MCF 10A (cell line): ENCODE data around the gene RNF150. TPM values are rescaled to one million over a fixed set of nuclear protein-coding genes. Genes with fewer than 3 reads are reported as not detected.
"Not testable (repeated sequence)": the region's sequence is repeated elsewhere in the genome, so short reads cannot be mapped to it uniquely, and the experiment has no call there.

Experiments
- BruUV-seq: library from RNA; stranded (reverse); fragments of 400-500 nt; replicated peaks from 2 replicates; lab custom pipeline; 2021; lab: Mats Ljungman, UMichigan
- CTCF ChIA-PET: fragments of 300-600 bp; sonication (Branson Sonifier 250); formaldehyde crosslinking; extraction: SDS; loops from one replicate; lab custom pipeline; 2021; ENCODE audit warnings: antibody characterized with exemption, inconsistent platforms; lab: Yijun Ruan, JAX
- POLR2A ChIA-PET: fragments of 300-600, 350-650 bp; sonication (Branson Sonifier 250); formaldehyde crosslinking; extraction: SDS; loops from one replicate; lab custom pipeline; 2020; ENCODE audit warnings: antibody characterized with exemption, inconsistent platforms; lab: Yijun Ruan, JAX
- DNase-seq: peaks from one replicate; pipeline ENCODE4 v3.0.0-alpha.2; 2018; ENCODE audit not compliant: unreplicated experiment
- H3K27ac Mint-ChIP-seq: one replicate; pipeline ENCODE4 v1.8.0; 2022; ENCODE audit warnings: mild to moderate bottlenecking, low read depth, mixed read lengths; ENCODE audit not compliant: unreplicated experiment
- H3K27me3 Mint-ChIP-seq: one replicate; pipeline ENCODE4 v1.8.0; 2022; ENCODE audit warnings: mixed read lengths; ENCODE audit not compliant: insufficient read depth, unreplicated experiment
- H3K36me3 Mint-ChIP-seq: one replicate; pipeline ENCODE4 v1.8.0; 2022; ENCODE audit warnings: mild to moderate bottlenecking, moderate library complexity, mixed read lengths; ENCODE audit not compliant: insufficient read depth, unreplicated experiment
- H3K4me1 Mint-ChIP-seq: one replicate; pipeline ENCODE4 v1.8.0; 2022; ENCODE audit warnings: mixed read lengths; ENCODE audit not compliant: insufficient read depth, unreplicated experiment
- H3K4me3 Mint-ChIP-seq: one replicate; pipeline ENCODE4 v1.8.0; 2022; ENCODE audit warnings: mild to moderate bottlenecking, moderate library complexity, mixed read lengths; ENCODE audit not compliant: unreplicated experiment
- H3K9me3 Mint-ChIP-seq: one replicate; pipeline ENCODE4 v1.8.0; 2022; ENCODE audit warnings: mixed read lengths; ENCODE audit not compliant: unreplicated experiment
- CTCF ChIP-seq: fragments of 200-600 bp; IDR thresholded peaks from one replicate; pipeline ENCODE4 v1.8.0; 2022; ENCODE audit warnings: antibody characterized with exemption, mild to moderate bottlenecking; ENCODE audit not compliant: unreplicated experiment
- intact Hi-C: fragments of 100-400 bp; cut with micrococcal nuclease; formaldehyde crosslinking; loops from 2 replicates; pipeline ENCODE4 v1.14.1; 2022
- total RNA-seq: library from RNA; stranded (reverse); gene quantifications from 2 replicates; pipeline ENCODE4 v1.2.3, GENCODE V29; 2022

Gene RNF150
- total RNA-seq, 1 experiment from 2014 or later = 0.44 TPM

GRCh38 chr4:141058591-141059512 lies 74.4 kb downstream of the RNF150 start:
- POLR2A ChIA-PET = interaction anchor here (0.6 to 0.8 kb wide), 2 partner anchors 78 to 311 kb away, joined by 3 to 4 read pairs; no protein-coding TSS in a partner anchor
- BruUV-seq = no TSS peak
- Mint-ChIP-seq H3K4me3 (no peak overlapping the region), H3K36me3 (no peaks in the 10 kb centered on the region), H3K27ac (no peak overlapping the region), H3K27me3 (no peaks in the 10 kb centered on the region), H3K9me3 (no peaks in the 10 kb centered on the region), H3K4me1 (no peaks in the 10 kb centered on the region)
- CTCF ChIA-PET = interaction anchor here (0.6 kb wide), 1 partner anchor 699 kb away, joined by 4 read pairs; no protein-coding TSS in a partner anchor
- no peak for DNase-seq
- intact Hi-C loops = no loop called here
- no peak for TF ChIP-seq CTCF

- POLR2A ChIA-PET = no interaction called here
- no peak for DNase-seq
- intact Hi-C loops = no loop called here
- H3K4me3 Mint-ChIP-seq = no peak overlapping the region
- no peak overlapping the region for H3K27ac Mint-ChIP-seq
- CTCF ChIA-PET = interaction anchor here (0.9 kb wide), 1 partner anchor 15 kb away, joined by 3 read pairs; no protein-coding TSS in a partner anchor
- no peaks in the 10 kb centered on the region for H3K36me3 Mint-ChIP-seq
- TF ChIP-seq CTCF = no peak
- no peaks in the 10 kb centered on the region for H3K4me1 Mint-ChIP-seq
- H3K27me3 Mint-ChIP-seq = no peaks in the 10 kb centered on the region
- no peaks in the 10 kb centered on the region for H3K9me3 Mint-ChIP-seq
- BruUV-seq = no TSS peak
Observed at GRCh38 chr4:141057582-141057981, 75.7 kb downstream of the RNF150 start.

DNA sequence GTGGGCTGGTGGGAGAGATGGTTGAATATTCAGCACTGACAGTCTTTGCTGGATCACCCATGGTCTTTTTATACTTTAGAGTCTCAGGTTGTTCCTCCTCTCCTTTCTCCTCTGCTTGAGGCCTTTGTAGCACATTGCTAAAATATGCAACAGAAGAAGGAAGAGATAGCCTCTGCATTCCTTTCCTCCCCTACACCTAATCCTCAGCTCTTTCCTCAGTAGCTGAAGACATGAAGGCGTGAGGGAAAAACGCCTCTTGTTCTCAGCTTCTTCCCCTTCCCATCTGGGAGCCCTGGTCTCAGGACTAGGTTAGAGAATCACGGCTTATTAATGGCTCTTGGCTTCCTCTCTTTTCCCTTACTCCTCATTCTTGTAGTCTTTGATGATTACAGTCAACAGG lies 76.8 kb downstream of the RNF150 start:
- Mint-ChIP-seq H3K36me3 (no peaks in the 10 kb centered on the region), H3K4me1 (no peaks in the 10 kb centered on the region), H3K27ac (no peak overlapping the region), H3K27me3 (no peaks in the 10 kb centered on the region), H3K4me3 (no peak overlapping the region), H3K9me3 (peaks cover 6% of the 10 kb centered on the region)
- no peak for DNase-seq
- POLR2A ChIA-PET = interaction anchor here (1.1 kb wide), 1 partner anchor 34 kb away, joined by 3 read pairs; no protein-coding TSS in a partner anchor
- intact Hi-C loops = no loop called here
- BruUV-seq = no TSS peak
- no peak for TF ChIP-seq CTCF
- CTCF ChIA-PET = interaction anchor here (0.9 kb wide), 1 partner anchor 10 kb away, joined by 3 read pairs; no protein-coding TSS in a partner anchor

GRCh38 chr4:141054446-141054845 lies 78.8 kb downstream of the RNF150 start:
- POLR2A ChIA-PET = interaction anchor here (1.0 kb wide), 1 partner anchor 8 kb away, joined by 3 read pairs; no protein-coding TSS in a partner anchor
- H3K36me3 Mint-ChIP-seq = no peaks in the 10 kb centered on the region
- TF ChIP-seq CTCF = no peak
- no peaks in the 10 kb centered on the region for H3K4me1 Mint-ChIP-seq
- no peaks in the 10 kb centered on the region for H3K27me3 Mint-ChIP-seq
- BruUV-seq = no TSS peak
- CTCF ChIA-PET = no interaction called here
- H3K9me3 Mint-ChIP-seq = peaks cover 7% of the 10 kb centered on the region
- DNase-seq = no peak
- no peak overlapping the region for H3K27ac Mint-ChIP-seq
- intact Hi-C loops = no loop called here
- no peak overlapping the region for H3K4me3 Mint-ChIP-seq

GRCh38 chr4:141050999-141051398 lies 82.3 kb downstream of the RNF150 start:
- H3K27ac Mint-ChIP-seq, H3K27me3 Mint-ChIP-seq, POLR2A ChIA-PET, H3K36me3 Mint-ChIP-seq, H3K4me1 Mint-ChIP-seq, CTCF ChIA-PET, H3K9me3 Mint-ChIP-seq, BruUV-seq, DNase-seq, H3K4me3 Mint-ChIP-seq, intact Hi-C loops: not testable (repeated sequence)
